ENCODE measurements around the gene ZNF232. TPM values are rescaled to one million over a fixed set of nuclear protein-coding genes. Genes with fewer than 3 reads are reported as not detected.

ZNF232 gene
- total RNA-seq, 1 donor from 2014 or later = 2.6 TPM

Other genes starting within 250 kb of the ZNF232 start
- 0.64 TPM for gene C17orf107, start 212.3 kb downstream of the ZNF232 start, total RNA-seq
- 0.50 TPM for gene CHRNE, start 208.8 kb downstream of the ZNF232 start, total RNA-seq
- gene GP1BA, start 179.6 kb downstream of the ZNF232 start, total RNA-seq = not detected
- 246 TPM for gene SLC25A11, start 171.8 kb downstream of the ZNF232 start, total RNA-seq
- 104 TPM for gene RNF167, start 171.6 kb downstream of the ZNF232 start, total RNA-seq
- 193 TPM for gene PFN1, start 163.3 kb downstream of the ZNF232 start, total RNA-seq
- gene ENO3, start 160.8 kb downstream of the ZNF232 start, total RNA-seq = 670 TPM
- gene SPAG7, start 144.1 kb downstream of the ZNF232 start, total RNA-seq = 151 TPM
- 35.9 TPM for gene CAMTA2, start 124.2 kb downstream of the ZNF232 start, total RNA-seq
- 3.2 TPM for gene INCA1, start 114.4 kb downstream of the ZNF232 start, total RNA-seq
- gene KIF1C, start 113.9 kb downstream of the ZNF232 start, total RNA-seq = 747 TPM
- not detected for gene SLC52A1, start 76.5 kb downstream of the ZNF232 start, total RNA-seq
- gene ZFP3, start 33.4 kb downstream of the ZNF232 start, total RNA-seq = 11.1 TPM
- 0.15 TPM for gene USP6, start 4.2 kb upstream of the ZNF232 start, total RNA-seq
- gene ZNF594, start 80.0 kb upstream of the ZNF232 start, total RNA-seq = 7.5 TPM
- 1.2 TPM for gene SCIMP, start 123.0 kb upstream of the ZNF232 start, total RNA-seq
- 56.0 TPM for gene RABEP1, start 170.4 kb upstream of the ZNF232 start, total RNA-seq